ENCODE results near the gene PRAMEF14.
"Not testable (repeated sequence)": the region's sequence is repeated elsewhere in the genome, so short reads cannot be mapped to it uniquely, and the experiment has no call there.

The PRAMEF14 gene, protein sequence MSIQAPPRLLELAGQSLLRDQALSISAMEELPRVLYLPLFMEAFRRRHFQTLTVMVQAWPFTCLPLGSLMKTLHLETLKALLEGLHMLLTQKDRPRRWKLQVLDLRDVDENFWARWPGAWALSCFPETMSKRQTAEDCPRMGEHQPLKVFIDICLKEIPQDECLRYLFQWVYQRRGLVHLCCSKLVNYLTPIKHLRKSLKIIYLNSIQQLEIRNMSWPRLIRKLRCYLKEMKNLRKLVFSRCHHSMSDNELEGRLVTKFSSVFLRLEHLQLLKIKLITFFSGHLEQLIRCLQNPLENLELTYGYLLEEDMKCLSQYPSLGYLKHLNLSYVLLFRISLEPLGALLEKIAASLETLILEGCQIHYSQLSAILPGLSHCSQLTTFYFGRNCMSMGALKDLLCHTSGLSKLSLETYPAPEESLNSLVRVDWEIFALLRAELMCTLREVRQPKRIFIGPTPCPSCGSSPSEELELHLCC

GRCh38 chr1:13347034-13347433 lies at the start of gene PRAMEF14:
Gene PRAMEF14 (minus strand): TSS chr1:13347134. CDS start chr1:13345314, 1,820 bp downstream.
- not testable (repeated sequence) for DNase-seq

DNA sequence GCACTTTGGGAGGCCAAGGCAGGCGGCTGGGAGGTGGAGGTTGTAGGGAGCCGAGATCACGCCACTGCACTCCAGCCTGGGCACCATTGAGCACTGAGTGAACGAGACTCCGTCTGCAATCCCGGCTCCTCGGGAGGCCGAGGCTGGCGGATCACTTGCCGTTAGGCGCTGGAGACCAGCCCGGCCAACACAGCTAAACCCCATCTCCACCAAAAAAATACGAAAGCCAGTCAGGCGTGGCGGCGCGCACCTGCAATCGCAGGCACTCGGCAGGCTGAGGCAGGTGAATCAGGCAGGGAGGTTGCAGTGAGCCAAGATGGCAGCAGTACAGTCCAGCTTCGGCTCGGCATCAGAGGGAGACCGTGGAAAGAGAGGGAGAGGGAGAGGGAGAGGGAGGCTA lies 48.4 kb upstream of the PRAMEF14 start:
- not testable (repeated sequence) for DNase-seq

DNA sequence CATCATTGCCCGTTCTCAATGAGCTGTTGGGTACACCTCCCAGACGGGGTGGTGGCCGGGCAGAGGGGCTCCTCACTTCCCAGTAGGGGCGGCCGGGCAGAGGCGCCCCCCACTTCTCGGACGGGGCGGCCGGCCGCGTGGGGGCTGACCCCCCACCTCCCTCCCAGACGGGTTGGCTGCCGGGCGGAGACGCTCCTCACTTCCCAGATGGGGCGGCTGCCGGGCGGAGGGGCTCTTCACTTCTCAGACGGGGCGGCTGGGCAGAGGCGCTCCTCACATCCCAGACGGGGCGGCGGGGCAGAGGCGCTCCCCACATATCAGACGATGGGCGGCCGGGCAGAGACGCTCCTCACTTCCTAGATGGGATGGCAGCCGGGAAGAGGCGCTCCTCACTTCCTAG lies 47.8 kb upstream of the PRAMEF14 start:
- not testable (repeated sequence) for DNase-seq

DNA sequence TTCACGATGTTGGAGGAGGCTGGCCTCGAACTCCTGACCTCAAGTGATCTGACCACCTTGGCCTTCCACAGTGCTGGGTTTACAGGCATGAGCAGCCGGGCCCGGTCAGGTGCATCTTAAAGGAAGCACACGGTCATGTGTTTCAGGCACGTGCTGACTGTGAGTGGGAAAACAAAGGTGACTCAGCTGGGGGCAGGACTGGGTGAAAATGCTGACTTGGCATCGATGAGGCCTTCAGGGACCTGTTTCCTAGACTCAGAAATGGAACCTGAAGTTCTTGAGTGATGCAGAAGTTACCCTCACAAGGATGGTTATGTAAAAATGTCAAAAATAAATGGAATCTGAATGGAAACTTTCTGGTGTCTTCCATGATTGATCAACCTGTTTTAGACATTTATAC lies 46.1 kb upstream of the PRAMEF14 start:
- not testable (repeated sequence) for DNase-seq

DNA sequence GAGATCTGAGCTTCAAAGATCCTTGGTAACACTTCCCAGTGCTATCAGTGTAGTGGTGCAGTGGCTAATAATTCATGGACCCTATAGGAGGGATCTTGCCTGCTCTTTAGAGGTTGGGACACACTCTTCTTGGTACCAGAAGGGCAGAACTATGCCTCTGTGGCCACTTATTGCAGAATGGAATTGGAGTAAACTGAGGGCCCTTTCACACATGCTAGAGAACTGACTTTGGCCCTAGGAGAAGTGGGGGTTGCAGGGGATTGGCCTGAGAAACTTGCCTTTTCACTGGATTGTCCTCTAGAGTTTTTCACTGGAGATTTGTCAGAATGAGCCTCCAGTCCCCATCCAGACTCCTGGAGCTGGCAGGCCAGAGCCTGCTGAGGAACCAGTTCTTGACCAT lies 42.4 kb upstream of the PRAMEF14 start, which contains the start of gene PRAMEF17:
TSS of gene PRAMEF17 (plus strand) at position 301 of the 400 bp plus-strand sequence. CDS start at position 327, 26 bp downstream.
- DNase-seq, result not testable (repeated sequence)

- DNase-seq, result not testable (repeated sequence)
Measured at GRCh38 chr1:13380380-13380779, 33.4 kb upstream of the PRAMEF14 start.

GRCh38 chr1:13378983-13379382 lies 32.0 kb upstream of the PRAMEF14 start:
- DNase-seq, result not testable (repeated sequence)

GRCh38 chr1:13368544-13368943 lies 21.6 kb upstream of the PRAMEF14 start:
- DNase-seq, result not testable (repeated sequence)

DNA sequence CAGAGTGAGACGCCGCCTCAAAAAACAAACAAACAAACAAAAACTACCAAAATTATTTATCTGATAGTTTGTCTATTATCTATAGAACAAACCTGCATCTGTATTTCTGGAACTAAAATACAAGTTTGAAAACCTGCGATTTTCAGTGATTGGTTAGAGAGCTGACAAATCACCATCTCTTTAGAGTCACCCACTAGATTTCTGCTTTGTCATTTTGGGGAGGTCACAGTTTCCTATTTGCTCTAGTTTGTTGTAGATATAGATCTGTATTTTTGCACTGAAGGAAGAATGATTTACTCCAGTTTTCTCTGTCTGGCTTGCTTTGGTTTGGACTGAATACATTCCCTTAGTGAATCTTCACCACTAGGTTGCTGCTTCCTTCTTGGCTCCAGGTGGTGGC lies 19.6 kb upstream of the PRAMEF14 start:
- DNase-seq, result not testable (repeated sequence)

GRCh38 chr1:13364928-13365327 lies 18.0 kb upstream of the PRAMEF14 start:
- DNase-seq, result not testable (repeated sequence)

- DNase-seq, result not testable (repeated sequence)
Measured at GRCh38 chr1:13362364-13362763, 15.4 kb upstream of the PRAMEF14 start.

GRCh38 chr1:13356774-13357173 lies 9.8 kb upstream of the PRAMEF14 start:
- not testable (repeated sequence) for DNase-seq

DNA sequence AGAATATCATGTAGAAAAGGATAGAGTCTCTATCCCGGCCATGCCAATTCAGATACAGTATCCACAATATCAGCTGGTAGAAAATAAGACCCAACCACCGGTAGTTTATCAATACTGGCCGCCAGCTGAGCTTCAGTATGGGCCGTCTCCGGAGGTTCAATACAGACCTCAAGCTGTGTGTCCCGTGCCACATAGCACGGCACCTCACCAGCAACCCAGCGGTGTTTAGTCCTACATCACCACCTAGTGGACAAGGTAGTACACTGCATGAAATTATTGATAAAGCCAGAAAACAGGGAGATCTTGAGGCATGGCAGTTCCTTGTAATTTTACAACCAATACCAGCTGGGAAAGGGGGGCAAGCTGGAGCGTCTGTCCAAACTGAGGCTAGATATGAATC lies 7.5 kb upstream of the PRAMEF14 start:
- not testable (repeated sequence) for DNase-seq

GRCh38 chr1:13353476-13353875 lies 6.5 kb upstream of the PRAMEF14 start:
- not testable (repeated sequence) for DNase-seq

DNA sequence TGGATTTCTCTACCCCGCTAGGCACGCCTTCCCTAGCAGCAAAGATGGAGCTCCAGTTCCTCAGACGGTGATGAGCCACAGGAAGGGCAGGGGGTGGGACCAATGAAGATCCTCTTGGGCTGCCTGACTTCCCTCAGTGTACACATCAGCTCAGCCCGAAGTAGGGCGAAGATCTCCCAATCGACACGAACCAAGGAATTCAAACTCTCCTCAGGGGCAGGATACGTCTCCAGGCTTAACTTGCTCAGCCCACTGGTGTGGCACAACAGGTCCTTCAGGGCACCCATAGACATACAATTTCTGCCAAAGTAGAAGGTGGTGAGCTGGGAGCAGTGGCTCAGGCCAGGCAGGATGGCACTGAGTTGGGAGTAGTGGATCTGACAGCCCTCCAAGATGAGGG lies 4.4 kb downstream of the PRAMEF14 start:
- not testable (repeated sequence) for DNase-seq

DNA sequence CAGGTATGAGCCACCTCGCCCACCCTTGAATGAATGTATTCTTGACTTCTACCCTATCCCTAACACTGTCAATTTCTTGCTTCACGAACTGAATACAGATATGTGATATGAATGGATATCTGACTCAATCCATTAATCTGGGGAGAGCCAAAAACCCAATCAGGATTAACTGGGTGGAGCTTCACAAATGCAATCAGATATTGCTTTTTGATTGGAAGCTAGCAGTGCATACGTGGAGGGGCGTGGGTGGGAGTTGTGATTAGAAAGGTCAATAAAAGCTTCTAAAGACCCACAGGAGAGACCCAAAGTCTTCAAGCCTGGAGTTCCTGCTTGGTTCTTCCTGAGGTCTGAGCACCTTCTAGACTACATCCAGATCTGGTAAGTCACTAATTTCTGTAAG lies 31.7 kb downstream of the PRAMEF14 start, which contains the start of gene PRAMEF15:
TSS of gene PRAMEF15 (plus strand) at position 301 of the 400 bp plus-strand sequence. CDS start 2,827 bp downstream, outside the sequence.
- not testable (repeated sequence) for DNase-seq

DNA sequence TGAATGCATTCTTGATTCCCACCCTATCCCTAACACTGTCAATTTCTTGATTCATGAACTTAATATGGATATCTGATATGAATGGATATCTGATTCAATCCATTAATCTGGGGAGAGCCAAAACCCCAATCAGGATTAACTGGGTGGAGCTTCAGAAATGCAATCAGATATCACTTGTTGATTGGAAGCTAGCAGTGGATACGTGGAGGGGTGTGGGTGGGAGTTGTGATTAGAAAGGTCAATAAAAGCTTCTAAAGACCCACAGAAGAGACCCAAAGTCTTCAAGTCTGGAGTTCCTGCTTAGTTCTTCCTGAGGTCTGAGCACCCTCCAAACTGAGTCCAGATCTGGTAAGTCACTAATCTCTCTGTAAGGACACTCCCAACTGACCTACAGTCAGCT lies 43.7 kb downstream of the PRAMEF14 start, which contains the start of gene PRAMEF33:
TSS of gene PRAMEF33 (plus strand) at position 301 of the 400 bp plus-strand sequence. CDS start 2,416 bp downstream, outside the sequence.
- DNase-seq, result not testable (repeated sequence)

- DNase-seq, result not testable (repeated sequence)
Measured at GRCh38 chr1:13302197-13302596, 44.7 kb downstream of the PRAMEF14 start.

DNA sequence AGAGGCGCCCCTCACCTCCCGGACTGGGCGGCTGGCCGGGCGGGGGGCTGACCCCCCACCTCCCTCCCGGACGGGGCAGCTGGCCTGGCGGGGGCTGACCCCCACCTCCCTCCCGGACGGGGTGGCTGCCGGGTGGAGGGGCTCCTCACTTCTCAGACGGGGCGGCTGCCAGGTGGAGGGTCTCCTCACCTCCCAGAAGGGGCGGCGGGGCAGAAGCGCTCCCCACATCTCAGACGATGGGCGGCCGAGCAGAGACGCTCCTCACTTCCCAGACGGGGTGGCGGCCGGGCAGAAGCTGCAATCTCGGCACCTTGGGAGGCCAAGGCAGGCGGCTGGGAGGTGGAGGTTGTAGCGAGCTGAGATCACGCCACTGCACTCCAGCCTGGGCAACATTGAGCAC lies 48.2 kb downstream of the PRAMEF14 start:
- DNase-seq, result not testable (repeated sequence)

- not testable (repeated sequence) for DNase-seq
Measured at GRCh38 chr1:13297216-13297931, 49.6 kb downstream of the PRAMEF14 start.

Measured in NCI-H187 treated with DMSO at 0.1 percent for 48 hours (cell line).